ENCODE measurements around the gene KCTD2. TPM values are rescaled to one million over a fixed set of nuclear protein-coding genes. Genes with fewer than 3 reads are reported as not detected.

KCTD2 gene
- total and polyA plus RNA-seq, 9 of the 15 experiments (the other 6 are each of a cell fraction or from before 2014, with no cell fraction given) = 1.7 to 32.9 (median 15.8) TPM

- Histone ChIP-seq H3K79me2 (ENCODE audit: control insufficient read depth, insufficient read depth, low read length) (peaks cover 27% of the 10 kb centered on the region), H3K4me3 (no peak overlapping the region), H3K9me1 (ENCODE audit: control insufficient read depth, insufficient read depth, low read length) (no peaks in the 10 kb centered on the region), H2AFZ (ENCODE audit: low read depth, low read length) (no peak overlapping the region), H3K36me3 (ENCODE audit: control insufficient read depth, insufficient read depth, low read length) (peaks cover 58% of the 10 kb centered on the region), H3K4me2 (ENCODE audit: insufficient read depth, low read length) (no peak overlapping the region), H3K9ac (ENCODE audit: insufficient read depth in 1 of 2, low read depth in 2 of 2, low read length in 2 of 2) (no peak overlapping the region), H4K20me1 (replicated peaks; ENCODE audit: control insufficient read depth, insufficient read depth, low read length) (no peaks in the 10 kb centered on the region), H3K9me3 (replicated peaks; ENCODE audit: control insufficient read depth, insufficient read depth, low read depth, low read length) (no peaks in the 10 kb centered on the region), H3K27me3 (ENCODE audit: control insufficient read depth in 2 of 2, insufficient read depth in 2 of 2, low read length in 2 of 2) (no peaks in the 10 kb centered on the region), H3K27ac (ENCODE audit: extremely low read depth, low read depth, low read length) (no peak overlapping the region), H3K4me1 (replicated peaks in 1 of 2; ENCODE audit: control insufficient read depth in 2 of 2, insufficient read depth in 2 of 2, low read length in 2 of 2) (peaks cover 8 to 11% of the 10 kb centered on the region in 2 experiments; a peak in 4 of 5 replicates)
- DNase-seq (ENCODE audit: extremely low read depth in 1 of 4, low spot score in 3 of 4) (peak in 1 of 4 experiments; percentile 4), FAIRE-seq (no peak), ATAC-seq (no peak)
- intact Hi-C loops (cut with micrococcal nuclease) = loop anchor here (5.0 kb wide), 1 partner anchor 60 kb away; no protein-coding TSS in a partner anchor
- in situ Hi-C loops (cut with MboI) = no loop called here
- ChIA-PET POLR2A (interaction anchor here (1.6 kb wide), 1 partner anchor 12 kb away, joined by 5 read pairs; no protein-coding TSS in a partner anchor), CTCF (ENCODE audit: low intra/inter-chr PET ratio) (no interaction called here)
- 63% methylated on average over 2 of the region's 2 CpGs for WGBS (ENCODE audit: insufficient coverage, low coverage, missing lambda C conversion rate)
- no TSS peak for BruUV-seq (replicated peaks)
- no peak for TF ChIP-seq ZKSCAN1 (IDR thresholded peaks at IDR 0.05; ENCODE audit: low read depth, low read length)
- TF ChIP-seq NRF1 (conservative IDR thresholded peaks at IDR 0.05 in 1 of 2, IDR thresholded peaks at IDR 0.05 in 1 of 2) = no peak
- TF ChIP-seq ZZZ3 (IDR thresholded peaks at IDR 0.05) = no peak
- TF ChIP-seq ELF1 (tag; IDR thresholded peaks at IDR 0.05) = no peak
- no peak for TF ChIP-seq CREB3 (tag; conservative IDR thresholded peaks at IDR 0.05; ENCODE audit: low read depth)
- TF ChIP-seq MXD1 (CRISPR knock-in tag; IDR thresholded peaks at IDR 0.05; ENCODE audit: borderline replicate concordance, poor library complexity, severe bottlenecking) = no peak
- TF ChIP-seq RREB1 (CRISPR knock-in tag; IDR thresholded peaks at IDR 0.05) = no peak
- no peak for TF ChIP-seq MYBL2 (IDR thresholded peaks at IDR 0.05; ENCODE audit: low read depth)
- TF ChIP-seq MYBL2 (CRISPR knock-in tag; IDR thresholded peaks at IDR 0.05; ENCODE audit: borderline replicate concordance) = no peak
- TF ChIP-seq PTBP1 (IDR thresholded peaks at IDR 0.05; ENCODE audit: low read depth, low read length) = no peak
- TF ChIP-seq E4F1 (CRISPR knock-in tag; IDR thresholded peaks at IDR 0.05; ENCODE audit: borderline replicate concordance) = no peak
These were observed 4.9 kb downstream of the KCTD2 start for GRCh38 chr17:75051941-75052340.
